Liver (tissue), 3 donors: ENCODE measurements around the gene BOD1L1.

Experiments
- FOXA1 ChIP-seq: IDR thresholded peaks from 2 replicates; pipeline ENCODE4 v1.6.1; 2016; ENCODE audit warnings: antibody characterized with exemption
- GABPA ChIP-seq, 2 donors: IDR thresholded peaks in 1 of 2; conservative IDR thresholded peaks in 1 of 2; 2 replicates each; pipeline ENCODE4 v1.6.1; 2016; ENCODE audit warnings: antibody characterized with exemption in 2 of 2, mild to moderate bottlenecking in 1 of 2, moderate library complexity in 1 of 2
- JUND ChIP-seq, 2 donors: IDR thresholded peaks; 2 replicates each; pipeline ENCODE4 v1.6.1; 2016; ENCODE audit warnings: antibody characterized with exemption in 2 of 2
- NR2F2 ChIP-seq: IDR thresholded peaks from 2 replicates; pipeline ENCODE4 v1.6.1; 2016; ENCODE audit warnings: antibody characterized with exemption
- RAD21 ChIP-seq, 2 donors: IDR thresholded peaks; 2 replicates each; pipeline ENCODE4 v1.6.1; 2016; ENCODE audit warnings: antibody characterized with exemption in 2 of 2, mild to moderate bottlenecking in 2 of 2
- SP1 ChIP-seq: IDR thresholded peaks from 2 replicates; pipeline ENCODE4 v1.6.1; 2018; ENCODE audit warnings: antibody characterized with exemption, mild to moderate bottlenecking
- TAF1 ChIP-seq: conservative IDR thresholded peaks from 2 replicates; pipeline ENCODE4 v1.6.1; 2016; ENCODE audit warnings: antibody characterized with exemption, mild to moderate bottlenecking
- TF ChIP-seq, protein P1 (sequence below): fragments of 150-350 bp; IDR thresholded peaks from 2 replicates; pipeline ENCODE4 v1.5.1; 2017; ENCODE audit warnings: improper control_type of control experiment, low read depth, low read length; ENCODE audit not compliant: missing input control
- TF ChIP-seq, protein P2 (sequence below): IDR thresholded peaks from 2 replicates; pipeline ENCODE4 v1.6.1; 2016; ENCODE audit warnings: antibody characterized with exemption, mild to moderate bottlenecking
- TF ChIP-seq, protein P3 (sequence below): IDR thresholded peaks from 2 replicates; pipeline ENCODE4 v1.6.1; 2016; ENCODE audit warnings: antibody characterized with exemption
- TF ChIP-seq, protein P4 (sequence below): IDR thresholded peaks from 2 replicates; pipeline ENCODE4 v1.6.1; 2016; ENCODE audit warnings: antibody characterized with exemption
- donor health status: healthy.
- donor health status: healthy.

DNA sequence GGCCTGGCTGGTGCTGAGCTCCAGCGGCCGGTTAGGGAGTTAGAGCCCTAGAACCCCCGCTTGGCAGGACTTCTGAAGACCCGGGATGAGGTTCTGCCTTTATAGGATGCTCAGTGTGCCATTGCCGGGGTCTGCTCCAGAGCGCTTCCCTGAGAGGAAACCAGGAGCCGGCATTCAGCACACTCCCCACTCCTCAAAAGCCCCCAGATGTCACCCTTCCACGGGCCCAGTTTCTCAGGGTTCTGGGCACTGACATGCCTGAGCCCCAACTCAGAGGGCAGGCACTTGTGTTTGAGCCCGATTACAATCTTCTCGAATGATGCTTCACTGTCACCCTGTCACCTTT is 89.7 kb downstream of the BOD1L1 start:
- TF ChIP-seq, protein P1, sequence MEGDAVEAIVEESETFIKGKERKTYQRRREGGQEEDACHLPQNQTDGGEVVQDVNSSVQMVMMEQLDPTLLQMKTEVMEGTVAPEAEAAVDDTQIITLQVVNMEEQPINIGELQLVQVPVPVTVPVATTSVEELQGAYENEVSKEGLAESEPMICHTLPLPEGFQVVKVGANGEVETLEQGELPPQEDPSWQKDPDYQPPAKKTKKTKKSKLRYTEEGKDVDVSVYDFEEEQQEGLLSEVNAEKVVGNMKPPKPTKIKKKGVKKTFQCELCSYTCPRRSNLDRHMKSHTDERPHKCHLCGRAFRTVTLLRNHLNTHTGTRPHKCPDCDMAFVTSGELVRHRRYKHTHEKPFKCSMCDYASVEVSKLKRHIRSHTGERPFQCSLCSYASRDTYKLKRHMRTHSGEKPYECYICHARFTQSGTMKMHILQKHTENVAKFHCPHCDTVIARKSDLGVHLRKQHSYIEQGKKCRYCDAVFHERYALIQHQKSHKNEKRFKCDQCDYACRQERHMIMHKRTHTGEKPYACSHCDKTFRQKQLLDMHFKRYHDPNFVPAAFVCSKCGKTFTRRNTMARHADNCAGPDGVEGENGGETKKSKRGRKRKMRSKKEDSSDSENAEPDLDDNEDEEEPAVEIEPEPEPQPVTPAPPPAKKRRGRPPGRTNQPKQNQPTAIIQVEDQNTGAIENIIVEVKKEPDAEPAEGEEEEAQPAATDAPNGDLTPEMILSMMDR, result no peak
- TF ChIP-seq RAD21 (IDR thresholded peaks at IDR 0.05) (no peak), NR2F2 (no peak), JUND (IDR thresholded peaks at IDR 0.05) (no peak), SP1 (no peak), GABPA (IDR thresholded peaks at IDR 0.05 in 1 of 2, conservative IDR thresholded peaks at IDR 0.05 in 1 of 2) (no peak), FOXA1 (no peak), TAF1 (no peak)
- TF ChIP-seq, protein P2, sequence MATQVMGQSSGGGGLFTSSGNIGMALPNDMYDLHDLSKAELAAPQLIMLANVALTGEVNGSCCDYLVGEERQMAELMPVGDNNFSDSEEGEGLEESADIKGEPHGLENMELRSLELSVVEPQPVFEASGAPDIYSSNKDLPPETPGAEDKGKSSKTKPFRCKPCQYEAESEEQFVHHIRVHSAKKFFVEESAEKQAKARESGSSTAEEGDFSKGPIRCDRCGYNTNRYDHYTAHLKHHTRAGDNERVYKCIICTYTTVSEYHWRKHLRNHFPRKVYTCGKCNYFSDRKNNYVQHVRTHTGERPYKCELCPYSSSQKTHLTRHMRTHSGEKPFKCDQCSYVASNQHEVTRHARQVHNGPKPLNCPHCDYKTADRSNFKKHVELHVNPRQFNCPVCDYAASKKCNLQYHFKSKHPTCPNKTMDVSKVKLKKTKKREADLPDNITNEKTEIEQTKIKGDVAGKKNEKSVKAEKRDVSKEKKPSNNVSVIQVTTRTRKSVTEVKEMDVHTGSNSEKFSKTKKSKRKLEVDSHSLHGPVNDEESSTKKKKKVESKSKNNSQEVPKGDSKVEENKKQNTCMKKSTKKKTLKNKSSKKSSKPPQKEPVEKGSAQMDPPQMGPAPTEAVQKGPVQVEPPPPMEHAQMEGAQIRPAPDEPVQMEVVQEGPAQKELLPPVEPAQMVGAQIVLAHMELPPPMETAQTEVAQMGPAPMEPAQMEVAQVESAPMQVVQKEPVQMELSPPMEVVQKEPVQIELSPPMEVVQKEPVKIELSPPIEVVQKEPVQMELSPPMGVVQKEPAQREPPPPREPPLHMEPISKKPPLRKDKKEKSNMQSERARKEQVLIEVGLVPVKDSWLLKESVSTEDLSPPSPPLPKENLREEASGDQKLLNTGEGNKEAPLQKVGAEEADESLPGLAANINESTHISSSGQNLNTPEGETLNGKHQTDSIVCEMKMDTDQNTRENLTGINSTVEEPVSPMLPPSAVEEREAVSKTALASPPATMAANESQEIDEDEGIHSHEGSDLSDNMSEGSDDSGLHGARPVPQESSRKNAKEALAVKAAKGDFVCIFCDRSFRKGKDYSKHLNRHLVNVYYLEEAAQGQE, result no peak
- TF ChIP-seq, protein P3, sequence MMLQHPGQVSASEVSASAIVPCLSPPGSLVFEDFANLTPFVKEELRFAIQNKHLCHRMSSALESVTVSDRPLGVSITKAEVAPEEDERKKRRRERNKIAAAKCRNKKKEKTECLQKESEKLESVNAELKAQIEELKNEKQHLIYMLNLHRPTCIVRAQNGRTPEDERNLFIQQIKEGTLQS, result no peak
- TF ChIP-seq, protein P4, sequence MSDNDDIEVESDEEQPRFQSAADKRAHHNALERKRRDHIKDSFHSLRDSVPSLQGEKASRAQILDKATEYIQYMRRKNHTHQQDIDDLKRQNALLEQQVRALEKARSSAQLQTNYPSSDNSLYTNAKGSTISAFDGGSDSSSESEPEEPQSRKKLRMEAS, result no peak
